Measurements from ENCODE around the gene OR6C70. TPM values are rescaled to one million over a fixed set of nuclear protein-coding genes. Genes with fewer than 3 reads are reported as not detected.

The OR6C70 gene
- total and polyA plus RNA-seq, 2 of the 13 experiments (the other 11 are each of a cell fraction or from before 2014, with no cell fraction given), result not detected

GRCh38 chr12:55499810-55500252 lies 29.9 kb upstream of the OR6C70 start (continued):
- no peak for TF ChIP-seq ZBED4 (CRISPR knock-in tag; IDR thresholded peaks at IDR 0.05; ENCODE audit: borderline replicate concordance)
- TF ChIP-seq IKZF5 (CRISPR knock-in tag; IDR thresholded peaks at IDR 0.05), result peak; percentile 81
- peak; percentile 60 for TF ChIP-seq ZGPAT (CRISPR knock-in tag; IDR thresholded peaks at IDR 0.05)
- TF ChIP-seq RAD21 (CRISPR knock-in tag; IDR thresholded peaks at IDR 0.05), result no peak
- peak; percentile 68 for TF ChIP-seq PHF21A (CRISPR knock-in tag; IDR thresholded peaks at IDR 0.05)
- TF ChIP-seq ZNF234 (CRISPR knock-in tag; conservative IDR thresholded peaks at IDR 0.05), result no peak
- no peak for TF ChIP-seq ZNF142 (CRISPR knock-in tag; IDR thresholded peaks at IDR 0.05)
- TF ChIP-seq ZBTB43 (CRISPR knock-in tag; conservative IDR thresholded peaks at IDR 0.05), result peak; percentile 92
- peak; percentile 98 for TF ChIP-seq SKI (IDR thresholded peaks at IDR 0.05; ENCODE audit: partially characterized antibody)
- TF ChIP-seq KDM5B (CRISPR knock-in tag; IDR thresholded peaks at IDR 0.05; ENCODE audit: borderline replicate concordance), result no peak
- TF ChIP-seq KDM4B (CRISPR knock-in tag; IDR thresholded peaks at IDR 0.05), result no peak
- TF ChIP-seq ZBTB34 (CRISPR knock-in tag; IDR thresholded peaks at IDR 0.05), result peak; percentile 90
- TF ChIP-seq CAMTA2 (CRISPR knock-in tag; IDR thresholded peaks at IDR 0.05; ENCODE audit: borderline replicate concordance), result no peak
